Measurements from ENCODE around the gene AMMECR1.
"Not testable (repeated sequence)": the region's sequence is repeated elsewhere in the genome, so short reads cannot be mapped to it uniquely, and the experiment has no call there.

- not testable (repeated sequence) for TF ChIP-seq CTCF (IDR thresholded peaks at IDR 0.05; ENCODE audit: low read depth, low read length); POLR2A (IDR thresholded peaks at IDR 0.05; ENCODE audit: extremely low read depth, insufficient read length); MAX (IDR thresholded peaks at IDR 0.05; ENCODE audit: low read depth, low read length); MYC (IDR thresholded peaks at IDR 0.05; ENCODE audit: low read depth, low read length)
Measured at GRCh38 chrX:110229497-110230111, 88.3 kb downstream of the AMMECR1 start.

Measured in NB4 (cell line).